ENCODE measurements around the gene ARPC1B.

Gene ARPC1B

GRCh38 chr7:99398891-99399445 lies 24.4 kb downstream of the ARPC1B start:
- no peak overlapping the region for H3K4me3 ChIP-seq (ENCODE audit: low read length)
- no peak for TF ChIP-seq CTCF (conservative IDR thresholded peaks at IDR 0.05; ENCODE audit: low read length)
- DNase-seq (ENCODE audit: low read depth), result no peak

- no peak for TF ChIP-seq CTCF (conservative IDR thresholded peaks at IDR 0.05; ENCODE audit: low read length)
- DNase-seq (ENCODE audit: low read depth), result no peak
Measured at GRCh38 chr7:99399597-99399996, 25.1 kb downstream of the ARPC1B start.

GRCh38 chr7:99402854-99403253 lies 28.3 kb downstream of the ARPC1B start:
- no peak for TF ChIP-seq CTCF (conservative IDR thresholded peaks at IDR 0.05; ENCODE audit: low read length)
- no peak for DNase-seq (ENCODE audit: low read depth)
- no peak overlapping the region for H3K4me3 ChIP-seq (ENCODE audit: low read length)

More at GRCh38 chr7:99399597-99399996, 25.1 kb downstream of the ARPC1B start:
- no peak overlapping the region for H3K4me3 ChIP-seq (ENCODE audit: low read length)

- DNase-seq (ENCODE audit: low read depth), result no peak
- H3K4me3 ChIP-seq (ENCODE audit: low read length), result no peak overlapping the region
Measured at GRCh38 chr7:99403764-99404163, 29.2 kb downstream of the ARPC1B start.

GRCh38 chr7:99404235-99404976 lies 29.9 kb downstream of the ARPC1B start:
- TF ChIP-seq CTCF (conservative IDR thresholded peaks at IDR 0.05; ENCODE audit: low read length), result no peak
- H3K4me3 ChIP-seq (ENCODE audit: low read length), result no peak overlapping the region
- no peak for DNase-seq (ENCODE audit: low read depth)

More at GRCh38 chr7:99403764-99404163, 29.2 kb downstream of the ARPC1B start:
- no peak for TF ChIP-seq CTCF (conservative IDR thresholded peaks at IDR 0.05; ENCODE audit: low read length)

- TF ChIP-seq CTCF (conservative IDR thresholded peaks at IDR 0.05; ENCODE audit: low read length), result no peak
- no peak overlapping the region for H3K4me3 ChIP-seq (ENCODE audit: low read length)
- no peak for DNase-seq (ENCODE audit: low read depth)
Measured at GRCh38 chr7:99404977-99405320, 30.4 kb downstream of the ARPC1B start.

- DNase-seq (ENCODE audit: low read depth), result no peak
- peak overlapping the region; percentile 6; the same call in 1 of the 2 replicates for H3K4me3 ChIP-seq (ENCODE audit: low read length)
- TF ChIP-seq CTCF (conservative IDR thresholded peaks at IDR 0.05; ENCODE audit: low read length), result no peak
Measured at GRCh38 chr7:99406557-99406956, 32.0 kb downstream of the ARPC1B start.
